ENCODE data around the gene TNFRSF14. TPM values are rescaled to one million over a fixed set of nuclear protein-coding genes. Genes with fewer than 3 reads are reported as not detected.

The TNFRSF14 gene
- total RNA-seq, 1 donor from 2014 or later, result 0.61 TPM

GRCh38 chr1:2592672-2593071 lies 36.5 kb downstream of the TNFRSF14 start:
- H3K27ac Mint-ChIP-seq (ENCODE audit: unreplicated experiment), result no peak overlapping the region
- no peak for DNase-seq (ENCODE audit: low read depth, low spot score)
- no peak for TF ChIP-seq CTCF (conservative IDR thresholded peaks at IDR 0.05)

GRCh38 chr1:2593251-2593878 lies 37.2 kb downstream of the TNFRSF14 start:
- Mint-ChIP-seq H3K9me3 (no peaks in the 10 kb centered on the region), H3K4me1 (no peaks in the 10 kb centered on the region), H3K27me3 (ENCODE audit: low read depth) (no peaks in the 10 kb centered on the region), H3K27ac (ENCODE audit: unreplicated experiment) (no peak overlapping the region), H3K36me3 (ENCODE audit: low read depth) (no peaks in the 10 kb centered on the region), H3K4me3 (no peak overlapping the region)
- DNase-seq (ENCODE audit: low read depth, low spot score), result no peak
- no peak for TF ChIP-seq CTCF (conservative IDR thresholded peaks at IDR 0.05)

More at GRCh38 chr1:2592672-2593071, 36.5 kb downstream of the TNFRSF14 start:
- Mint-ChIP-seq H3K4me1 (no peaks in the 10 kb centered on the region), H3K27me3 (ENCODE audit: low read depth) (no peaks in the 10 kb centered on the region), H3K4me3 (no peak overlapping the region), H3K36me3 (ENCODE audit: low read depth) (no peaks in the 10 kb centered on the region), H3K9me3 (no peaks in the 10 kb centered on the region)

DNA sequence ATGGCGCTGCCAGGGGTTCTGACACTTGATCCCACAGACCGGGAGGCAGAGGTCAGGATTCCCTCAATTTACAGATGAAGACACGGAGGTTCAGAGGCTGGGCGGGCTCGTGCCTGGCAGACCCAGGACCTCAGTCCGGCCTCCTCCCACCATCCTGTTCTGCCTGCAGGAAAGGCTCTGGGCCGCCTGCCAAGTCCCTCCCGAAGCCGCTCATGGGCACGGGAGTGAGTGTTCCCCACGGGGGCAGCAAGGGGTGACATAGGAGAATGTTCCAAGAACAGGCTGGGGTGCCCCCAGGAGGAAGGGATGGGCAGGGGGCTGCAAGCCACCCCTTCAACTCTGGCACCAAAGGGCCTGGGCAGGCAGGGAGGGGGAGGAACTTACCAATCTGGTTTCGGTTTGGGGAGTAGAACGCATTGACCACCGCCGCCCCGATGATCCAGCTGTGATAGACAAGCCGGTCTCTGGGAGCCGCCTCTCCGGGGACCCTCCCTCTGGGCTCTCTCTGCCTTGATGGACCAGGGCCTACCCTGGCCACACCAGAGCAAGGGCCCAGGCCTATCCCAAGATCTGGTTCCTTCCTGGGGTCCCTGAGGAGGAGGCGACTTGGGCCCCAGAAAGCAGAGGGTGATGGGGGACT lies 38.0 kb downstream of the TNFRSF14 start:
- Mint-ChIP-seq H3K9me3 (peaks cover 4% of the 10 kb centered on the region), H3K27ac (ENCODE audit: unreplicated experiment) (no peak overlapping the region)
- no peak for DNase-seq (ENCODE audit: low read depth, low spot score)

GRCh38 chr1:2594641-2595131 lies 38.5 kb downstream of the TNFRSF14 start:
- DNase-seq (ENCODE audit: low read depth, low spot score), result no peak
- Mint-ChIP-seq H3K27me3 (ENCODE audit: low read depth) (peaks cover 3% of the 10 kb centered on the region), H3K36me3 (ENCODE audit: low read depth) (no peaks in the 10 kb centered on the region), H3K4me1 (no peaks in the 10 kb centered on the region), H3K27ac (ENCODE audit: unreplicated experiment) (no peak overlapping the region), H3K4me3 (no peak overlapping the region), H3K9me3 (peaks cover 4% of the 10 kb centered on the region)
- no peak for TF ChIP-seq CTCF (conservative IDR thresholded peaks at IDR 0.05)

More for the DNA sequence above, 38.0 kb downstream of the TNFRSF14 start:
- H3K4me3 Mint-ChIP-seq, result no peak overlapping the region
- H3K27me3 Mint-ChIP-seq (ENCODE audit: low read depth), result peaks cover 3% of the 10 kb centered on the region
- no peaks in the 10 kb centered on the region for H3K4me1 Mint-ChIP-seq
- no peak for TF ChIP-seq CTCF (conservative IDR thresholded peaks at IDR 0.05)
- no peaks in the 10 kb centered on the region for H3K36me3 Mint-ChIP-seq (ENCODE audit: low read depth)

- TF ChIP-seq CTCF (conservative IDR thresholded peaks at IDR 0.05), result no peak
- H3K4me1 Mint-ChIP-seq, result no peaks in the 10 kb centered on the region
- no peaks in the 10 kb centered on the region for H3K36me3 Mint-ChIP-seq (ENCODE audit: low read depth)
- no peak overlapping the region for H3K27ac Mint-ChIP-seq (ENCODE audit: unreplicated experiment)
- H3K4me3 Mint-ChIP-seq, result no peak overlapping the region
- DNase-seq (ENCODE audit: low read depth, low spot score), result no peak
- H3K9me3 Mint-ChIP-seq, result peaks cover 4% of the 10 kb centered on the region
- peaks cover 3% of the 10 kb centered on the region for H3K27me3 Mint-ChIP-seq (ENCODE audit: low read depth)
Measured at GRCh38 chr1:2595261-2595811, 39.2 kb downstream of the TNFRSF14 start.
